K562 (cell line): Measurements from ENCODE around the gene LYAR. TPM values are rescaled to one million over a fixed set of nuclear protein-coding genes. Genes with fewer than 3 reads are reported as not detected.

Experiments used
- ATAC-seq: fragments of 200-7000 bp; cut with Tn5 transposase; 3 replicates; pipeline ENCODE4 v1.9.1; 2020; ENCODE audit warnings: moderate library complexity
- BruUV-seq: library from RNA; stranded (reverse); fragments of 400-500 nt; replicated peaks from 2 replicates; lab custom pipeline; 2021; lab: Mats Ljungman, UMichigan
- CTCF ChIA-PET: fragments of 300-600 bp; formaldehyde crosslinking; extraction: SDS; loops from one replicate; lab custom pipeline; 2021; ENCODE audit warnings: low intra/inter-chr PET ratio; lab: Yijun Ruan, JAX
- POLR2A ChIA-PET: fragments of 300-600, 350-650 bp; sonication (Branson Sonifier 250); formaldehyde crosslinking; extraction: SDS; loops from one replicate; lab custom pipeline; 2021; ENCODE audit warnings: antibody characterized with exemption, inconsistent platforms; lab: Yijun Ruan, JAX
- DNase-seq, 4 experiments: peaks; one replicate each; pipeline versions ENCODE4 v3.0.0 to v3.0.0-alpha.2; 2011 to 2018; ENCODE audit warnings: low spot score in 3 of 4, mixed read lengths in 3 of 4; ENCODE audit errors: extremely low read depth in 1 of 4
- FAIRE-seq: peaks from 2 replicates; lab custom pipeline; 2011; peaks lifted over from hg19 to GRCh38; lab: Jason Lieb, UNC
- H2AFZ ChIP-seq: 2 replicates; pipeline ENCODE4 v1.6.0; 2011; ENCODE audit warnings: low read depth, low read length, control low read depth, inconsistent platforms
- H3K27ac ChIP-seq: fragments of 200-600 bp; 3 replicates; pipeline ENCODE4 v1.8.0; 2011; ENCODE audit warnings: low read depth, mild to moderate bottlenecking, control low read depth, inconsistent platforms, low read length, moderate library complexity, mixed read lengths; ENCODE audit errors: extremely low read depth
- H3K27me3 ChIP-seq, 2 experiments: fragments of 300-600 bp in 1 of 2; 2 replicates in 1 of 2; 3 replicates in 1 of 2; pipeline versions ENCODE4 v1.6.0 to v1.8.0; 2011; ENCODE audit warnings: inconsistent platforms in 2 of 2, low read length in 2 of 2, mild to moderate bottlenecking in 1 of 2, mixed read lengths in 1 of 2, moderate library complexity in 1 of 2; ENCODE audit not compliant: control insufficient read depth in 2 of 2, insufficient read depth in 2 of 2
- H3K36me3 ChIP-seq: fragments of 300-600 bp; 3 replicates; pipeline ENCODE4 v1.8.0; 2011; ENCODE audit warnings: mild to moderate bottlenecking, low read length, inconsistent platforms; ENCODE audit not compliant: control insufficient read depth, insufficient read depth
- H3K4me1 ChIP-seq, 2 experiments: fragments of 200-600 bp in 1 of 2; replicated peaks in 1 of 2; 2 replicates in 1 of 2; 3 replicates in 1 of 2; pipeline versions ENCODE4 v1.5.1 to v1.8.0; 2011; ENCODE audit warnings: inconsistent platforms in 2 of 2, low read length in 2 of 2, mild to moderate bottlenecking in 1 of 2, mixed read lengths in 1 of 2, moderate library complexity in 1 of 2; ENCODE audit not compliant: control insufficient read depth in 2 of 2, insufficient read depth in 2 of 2
- H3K4me2 ChIP-seq: 2 replicates; pipeline ENCODE4 v1.6.1; 2011; ENCODE audit warnings: low read length, control low read depth, inconsistent platforms, mixed read lengths; ENCODE audit not compliant: insufficient read depth
- H3K4me3 ChIP-seq: fragments of 200-600 bp; sonication (generic), shearing (Covaris generic); 2 replicates; pipeline ENCODE4 v1.5.1; 2016; ENCODE audit warnings: control low read depth, inconsistent platforms
- H3K79me2 ChIP-seq: fragments of 200-600 bp; 3 replicates; pipeline ENCODE4 v1.8.0; 2011; ENCODE audit warnings: low read length, inconsistent platforms; ENCODE audit not compliant: control insufficient read depth, insufficient read depth
- H3K9ac ChIP-seq, 2 experiments: 2 replicates each; pipeline versions ENCODE4 v1.6.0 to v1.6.1; 2011; ENCODE audit warnings: low read depth in 2 of 2, low read length in 2 of 2, control low read depth in 1 of 2, inconsistent platforms in 1 of 2, mild to moderate bottlenecking in 1 of 2, mixed read lengths in 1 of 2; ENCODE audit not compliant: insufficient read depth in 1 of 2
- H3K9me1 ChIP-seq: one replicate; pipeline ENCODE4 v1.6.0; 2011; ENCODE audit warnings: inconsistent platforms, mild to moderate bottlenecking, low read length, moderate library complexity; ENCODE audit not compliant: control insufficient read depth, insufficient read depth
- H3K9me3 ChIP-seq: replicated peaks from 2 replicates; pipeline ENCODE4 v1.5.1; 2011; ENCODE audit warnings: low read depth, low read length, inconsistent platforms; ENCODE audit not compliant: control insufficient read depth, insufficient read depth
- H4K20me1 ChIP-seq: replicated peaks from 2 replicates; pipeline ENCODE4 v1.6.1; 2011; ENCODE audit warnings: low read length, inconsistent platforms, mixed read lengths; ENCODE audit not compliant: control insufficient read depth, insufficient read depth
- BDP1 ChIP-seq: IDR thresholded peaks from 3 replicates; pipeline ENCODE4 v1.6.1; 2011; ENCODE audit not compliant: insufficient read length, insufficient read depth
- BRF2 ChIP-seq: IDR thresholded peaks from 3 replicates; pipeline ENCODE4 v1.6.1; 2011; ENCODE audit warnings: borderline replicate concordance, mild to moderate bottlenecking; ENCODE audit not compliant: insufficient read length, insufficient read depth
- ETS2 ChIP-seq: IDR thresholded peaks from 2 replicates; pipeline ENCODE4 v1.6.1; 2016; ENCODE audit warnings: borderline replicate concordance, missing genetic modification characterization, mild to moderate bottlenecking, moderate library complexity, missing compliant biosample characterization; ENCODE audit not compliant: poor library complexity, severe bottlenecking
- FOXP4 ChIP-seq: sonication (generic); formaldehyde crosslinking; IDR thresholded peaks from 2 replicates; pipeline ENCODE4 v1.8.0; 2022; ENCODE audit warnings: mild to moderate bottlenecking, missing genetic modification reagents, borderline replicate concordance
- IFI16 ChIP-seq: fragments of 250-450 bp; sonication (Bioruptor Pico); IDR thresholded peaks from 2 replicates; pipeline ENCODE4 v2.1.2; 2022; ENCODE audit warnings: mild to moderate bottlenecking, inconsistent platforms
- PHF21A ChIP-seq: fragments of 450-650 bp; IDR thresholded peaks from 2 replicates; pipeline ENCODE4 v1.6.1; 2017; ENCODE audit warnings: low read depth, borderline replicate concordance
- PYGO2 ChIP-seq: fragments of 450-650 bp; IDR thresholded peaks from 2 replicates; pipeline ENCODE4 v1.6.1; 2016; ENCODE audit warnings: mild to moderate bottlenecking, missing genetic modification characterization, moderate library complexity, missing compliant biosample characterization
- SOX6 ChIP-seq: fragments of 450-650 bp; IDR thresholded peaks from 2 replicates; pipeline ENCODE4 v1.6.1; 2014; ENCODE audit warnings: mild to moderate bottlenecking
- TEAD1 ChIP-seq, 2 experiments: fragments of 450-650 bp in 1 of 2; sonication (generic) in 1 of 2; formaldehyde crosslinking; IDR thresholded peaks; 2 replicates each; pipeline versions ENCODE4 v1.4.0 to v1.8.0; 2020 to 2022; ENCODE audit warnings: mild to moderate bottlenecking in 2 of 2, missing genetic modification reagents in 1 of 2
- ZKSCAN1 ChIP-seq: fragments of 150-350 bp; IDR thresholded peaks from 2 replicates; pipeline ENCODE4 v1.6.1; 2016; ENCODE audit warnings: low read depth, low read length
- ZMIZ1 ChIP-seq, 2 experiments: fragments of 150-350 bp in 1 of 2; IDR thresholded peaks; 2 replicates each; pipeline ENCODE4 v1.6.1; 2012 to 2016; ENCODE audit warnings: low read depth in 2 of 2, low read length in 2 of 2, mild to moderate bottlenecking in 1 of 2, moderate library complexity in 1 of 2
- WGBS: fragments of 100-300 bp; shearing (Covaris generic); methylation state at CpG from one replicate; pipeline ENCODE4 v1.1.6; 2016; ENCODE audit warnings: low coverage, mixed read lengths; ENCODE audit not compliant: insufficient coverage; ENCODE audit errors: missing lambda C conversion rate; 5-methylcytosine and 5-hydroxymethylcytosine counted together
- in situ Hi-C: fragments of 300-500 bp; cut with MboI; formaldehyde crosslinking; loops from 4 replicates; pipeline ENCODE4 v1.15.0; 2018; ENCODE audit warnings: inconsistent platforms, mixed read lengths
- intact Hi-C: fragments of 100-400 bp; cut with micrococcal nuclease; formaldehyde crosslinking; loops from 2 replicates; pipeline ENCODE4 v1.14.2; 2022
- polyA plus RNA-seq, 8 experiments: library from polyadenylated mRNA; depleted of rRNA in 4 of 8; stranded (reverse) in 5 of 8; unstranded in 3 of 8; fragments of >200 nt; fragmentation: Nextera tagmentation in 2 of 8; fragmentation: Illumina TruSeq in 1 of 8; extraction: Ambion mirVana in 2 of 8; extraction: Trizol in 1 of 8; gene quantifications; 2 replicates each; pipeline versions ENCODE4 v1.2.1 to v1.2.3, GENCODE V29; 2011 to 2014; ENCODE audit warnings: inconsistent platforms in 1 of 8, missing spikeins in 1 of 8
- total RNA-seq, 7 experiments: library from RNA; depleted of rRNA in 6 of 7; stranded (reverse); fragments of >200 nt in 6 of 7; fragmentation: Illumina TruSeq in 2 of 7; extraction: Trizol in 2 of 7; gene quantifications; 2 replicates each; pipeline versions ENCODE4 v1.2.1 to v1.2.3, GENCODE V29; 2011 to 2021; ENCODE audit warnings: low replicate concordance in 1 of 7

The LYAR gene
- total and polyA plus RNA-seq, 9 of the 15 experiments (the other 6 are each of a cell fraction or from before 2014, with no cell fraction given): 28.3 to 172 (median 127) TPM

DNA sequence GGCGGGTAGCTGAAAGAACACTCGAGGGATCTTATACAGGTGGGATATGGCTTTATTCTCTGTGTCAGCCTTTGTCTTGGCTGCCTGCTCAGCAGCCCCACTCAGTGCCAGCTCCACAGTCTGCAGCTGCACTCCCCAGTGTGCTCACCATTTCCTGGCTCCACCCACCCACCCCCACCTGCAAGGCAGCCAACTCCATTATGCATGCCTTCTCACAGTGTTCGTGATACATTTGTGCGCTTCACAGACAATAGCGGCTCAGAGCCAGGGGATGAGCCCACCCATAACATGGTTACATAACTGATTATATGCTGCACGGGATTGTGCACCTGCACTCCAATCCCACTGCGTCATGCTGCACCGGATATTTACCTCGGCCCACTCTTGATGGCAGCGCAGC is 33.2 kb downstream of the LYAR start (continued):
- TF ChIP-seq FOXP4: no peak
- TF ChIP-seq ZKSCAN1: peak; percentile 27; the same call in 1 of the 2 replicates

- Histone ChIP-seq H3K27me3 (peaks cover 22 to 33% of the 10 kb centered on the region in 2 experiments), H3K4me2 (no peak overlapping the region), H3K27ac (no peak overlapping the region), H3K9ac (no peak overlapping the region), H3K4me1 (no peaks in the 10 kb centered on the region), H2AFZ (no peak overlapping the region), H3K4me3 (no peak overlapping the region), H3K36me3 (no peaks in the 10 kb centered on the region), H3K79me2 (no peaks in the 10 kb centered on the region), H3K9me1 (no peaks in the 10 kb centered on the region), H3K9me3 (no peaks in the 10 kb centered on the region), H4K20me1 (no peaks in the 10 kb centered on the region)
- no TSS peak for BruUV-seq
- ChIA-PET POLR2A (interaction anchor here (0.6 kb wide), 2 partner anchors 208 to 1788 kb away, joined by 3 to 4 read pairs; no protein-coding TSS in a partner anchor), CTCF (no interaction called here)
- FAIRE-seq: no peak
- intact Hi-C loops (loop anchor here (10.0 kb wide), 1 partner anchor 180 kb away; no protein-coding TSS in a partner anchor), in situ Hi-C loops (loop anchor here (5.0 kb wide), 1 partner anchor 83 kb away; no protein-coding TSS in a partner anchor)
- WGBS: 7% methylated on average over 6 of the region's 6 CpGs
- no peak for DNase-seq
- no peak for ATAC-seq
- TF ChIP-seq ZMIZ1 (IDR thresholded peaks at IDR 0.05; ENCODE audit: low read depth in 2 of 2, low read length in 2 of 2) (no peak), IFI16 (CRISPR knock-in tag) (no peak), SOX6 (no peak), TEAD1 (CRISPR knock-in tag; IDR thresholded peaks at IDR 0.05) (no peak), ETS2 (tag) (no peak), BRF2 (no peak), PHF21A (no peak), BDP1 (no peak), PYGO2 (tag) (no peak)
These were observed 35.3 kb downstream of the LYAR start for GRCh38 chr4:4254666-4255065.
